GM18517 (cell line): ENCODE measurements around the gene CCL16.
"Not testable (repeated sequence)": the region's sequence is repeated elsewhere in the genome, so short reads cannot be mapped to it uniquely, and the experiment has no call there.

Experiments used
- ATAC-seq: cut with Tn5 transposase; IDR thresholded peaks from one replicate; pipeline ENCODE4 v1.9.1; 2021; ENCODE audit warnings: mild to moderate bottlenecking, moderate library complexity; ENCODE audit not compliant: unreplicated experiment

The CCL16 gene, protein sequence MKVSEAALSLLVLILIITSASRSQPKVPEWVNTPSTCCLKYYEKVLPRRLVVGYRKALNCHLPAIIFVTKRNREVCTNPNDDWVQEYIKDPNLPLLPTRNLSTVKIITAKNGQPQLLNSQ

DNA sequence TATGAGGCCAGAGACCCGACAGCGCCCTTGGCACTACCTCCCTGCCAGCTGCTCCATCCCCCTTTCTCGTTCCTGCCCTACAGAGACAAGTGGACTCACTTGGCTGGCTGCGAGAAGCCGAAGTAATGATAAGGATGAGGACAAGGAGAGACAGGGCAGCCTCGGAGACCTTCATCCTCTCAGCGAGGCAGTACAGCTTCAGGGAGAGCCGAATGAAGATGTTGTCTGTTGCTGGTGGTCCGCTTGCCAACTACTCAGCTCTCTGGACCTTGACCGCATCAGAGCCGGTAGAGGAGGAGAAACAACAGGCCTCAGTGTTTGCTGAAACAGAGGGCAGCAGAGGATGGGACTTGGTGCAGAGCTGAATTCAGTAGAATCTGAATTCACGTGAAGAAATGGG, at the start of gene CCL16:
Gene CCL16, minus strand, starts transcription at position 252 of the 400 bp plus-strand sequence. Its CDS starts 77 bp downstream, at position 175.
- ATAC-seq: no peak

DNA sequence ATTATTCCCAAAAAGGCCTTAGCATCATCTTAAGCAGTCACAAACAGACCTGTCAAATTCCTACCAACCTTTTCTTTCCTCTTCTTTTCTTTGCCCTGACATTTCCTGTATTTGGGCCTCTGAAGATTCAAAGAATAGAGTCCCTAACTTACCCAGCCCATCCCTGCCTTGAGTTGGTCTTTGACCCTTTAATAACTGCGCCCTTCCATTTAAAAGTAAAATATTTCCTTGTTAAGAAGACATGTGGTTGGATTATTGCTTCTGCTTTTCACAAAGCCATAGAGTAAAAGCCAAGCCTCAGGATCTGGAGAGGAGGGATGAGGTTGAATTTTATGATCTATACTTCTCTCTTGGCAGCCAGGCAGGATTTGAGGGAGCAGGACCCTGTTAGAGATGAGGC, 49.7 kb upstream of the CCL16 start:
- no peak for ATAC-seq

DNA sequence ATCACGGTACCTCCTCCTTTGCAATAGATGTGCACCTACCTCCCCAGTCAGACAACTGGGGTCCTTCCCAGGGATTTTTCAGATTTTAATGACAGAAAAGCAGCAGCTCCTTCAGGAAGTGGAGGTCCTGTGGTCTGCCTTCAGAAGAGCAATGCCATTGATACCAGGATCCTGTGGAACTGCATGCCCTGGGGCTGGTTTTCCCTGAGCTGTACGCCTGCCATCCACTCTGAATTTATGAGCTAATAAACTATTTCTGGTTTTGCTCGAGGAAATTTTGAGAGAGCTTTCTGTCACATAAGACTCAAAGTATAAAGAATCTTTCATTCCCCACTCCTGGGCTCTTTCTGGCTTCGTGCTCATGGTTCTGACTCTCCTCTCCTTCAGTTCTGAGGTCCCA, 46.5 kb upstream of the CCL16 start:
- no peak for ATAC-seq

DNA sequence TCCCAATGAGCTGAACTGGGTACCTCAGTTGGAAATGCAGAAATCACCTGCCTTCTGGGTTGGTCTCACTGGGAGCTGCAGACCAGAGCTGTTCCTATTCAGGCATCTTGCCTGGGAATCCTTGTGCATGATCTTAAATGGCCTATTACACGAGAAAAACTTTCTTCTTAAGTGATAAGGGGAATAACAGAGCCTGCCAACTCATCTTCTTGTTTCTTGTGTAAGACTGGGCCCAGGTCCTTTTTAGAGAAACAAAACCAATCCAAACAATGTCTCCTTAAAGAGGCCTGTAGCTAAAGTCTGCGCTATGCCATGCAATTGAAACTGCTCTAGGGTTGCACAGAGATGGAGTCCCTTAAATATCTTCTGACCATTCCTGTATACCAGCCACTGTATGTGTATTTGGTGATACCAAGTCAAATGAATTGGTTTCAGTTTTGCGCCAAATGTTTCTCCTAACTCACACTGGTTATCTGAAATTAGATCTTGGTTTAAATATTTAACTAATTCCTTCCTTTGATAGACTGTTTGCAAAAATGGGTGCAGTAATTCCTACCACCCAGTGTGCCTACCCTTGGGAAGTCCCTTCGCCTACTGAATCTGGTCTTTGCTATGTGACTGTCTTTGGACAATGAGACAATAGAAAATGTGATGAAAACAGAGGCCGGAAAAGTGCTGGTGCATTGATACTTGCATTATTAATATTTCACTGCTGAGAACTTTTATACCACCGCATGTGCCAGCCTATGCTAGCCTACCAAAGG, 43.0 kb upstream of the CCL16 start:
- ATAC-seq: no peak

DNA sequence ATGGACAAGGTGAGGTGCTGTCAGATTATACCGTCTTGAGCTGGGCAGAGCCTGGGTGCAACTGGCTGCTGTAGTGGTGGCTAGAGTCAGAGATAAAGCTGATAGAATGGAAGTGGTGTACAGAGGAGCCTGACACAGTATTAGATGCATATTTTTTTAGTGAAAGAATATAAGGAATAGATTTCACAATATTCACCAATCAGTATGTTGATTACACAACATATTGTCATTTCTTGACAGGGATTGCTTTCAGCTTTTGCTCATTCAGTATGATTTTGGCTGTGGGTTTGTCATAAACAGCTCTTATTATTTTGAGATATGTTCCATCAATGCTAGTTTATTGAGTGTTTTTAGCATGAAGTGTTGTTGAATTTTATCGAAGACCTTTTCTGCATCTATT, 38.1 kb upstream of the CCL16 start:
- no peak for ATAC-seq

DNA sequence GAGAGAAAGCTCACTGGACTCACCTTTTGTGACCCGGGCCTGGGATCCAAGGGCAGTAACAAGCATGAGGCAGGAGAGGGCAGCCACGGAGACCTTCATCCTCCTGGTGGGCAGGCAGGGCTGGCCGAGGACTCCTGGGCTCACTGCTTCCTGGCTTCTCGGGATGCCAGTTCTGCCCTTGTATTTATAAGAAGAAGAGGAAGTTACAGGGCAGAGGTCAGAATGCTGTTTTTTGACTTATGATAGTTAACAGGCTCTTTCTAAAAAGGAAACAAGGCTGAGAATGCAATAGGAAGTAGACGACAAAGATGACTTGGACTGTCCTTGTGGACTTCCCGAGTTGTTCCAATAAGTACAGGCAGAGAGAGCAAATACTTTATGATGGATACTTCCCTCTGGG, 36.5 kb upstream of the CCL16 start, which contains the start of gene CCL23:
Gene CCL23, minus strand, starts transcription at position 174 of the 400 bp plus-strand sequence. Its CDS starts 75 bp downstream, at position 99.
- no peak for ATAC-seq

DNA sequence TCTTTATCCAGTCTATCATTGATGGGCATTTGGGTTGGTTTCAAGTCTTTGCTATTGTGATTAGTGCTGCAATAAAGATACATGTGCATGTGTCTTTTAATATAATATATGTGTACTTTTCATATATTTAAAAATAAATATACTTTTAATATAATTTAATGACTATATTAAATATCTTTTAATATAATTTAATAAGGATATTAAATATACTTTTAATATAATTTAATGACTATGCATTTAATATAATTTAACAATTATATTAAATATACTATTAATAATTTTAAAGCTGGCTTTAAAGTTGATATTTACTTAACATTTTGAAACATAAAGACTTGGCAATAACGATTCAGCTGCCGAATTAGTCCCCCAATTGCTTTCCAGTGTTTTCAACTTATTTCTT, 35.3 kb upstream of the CCL16 start:
- ATAC-seq: no peak

DNA sequence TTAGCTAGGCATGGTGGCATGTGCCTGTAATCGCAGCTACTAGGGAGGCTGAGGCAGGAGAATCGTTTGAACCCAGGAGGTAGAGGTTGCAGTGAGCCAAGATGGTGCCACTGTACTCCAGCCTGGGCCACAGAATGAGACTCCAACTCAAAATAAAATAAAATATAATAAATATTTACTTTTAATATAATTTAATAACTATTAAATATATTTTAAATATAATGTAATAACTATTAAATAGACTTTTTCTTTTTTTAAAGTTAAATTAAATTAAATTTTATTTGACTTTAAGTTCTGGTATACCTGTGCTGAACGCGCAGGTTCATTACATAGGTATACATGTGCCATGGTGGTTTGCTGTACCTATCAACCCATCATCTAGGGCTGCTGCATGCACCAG, 34.6 kb upstream of the CCL16 start:
- ATAC-seq: not testable (repeated sequence)

DNA sequence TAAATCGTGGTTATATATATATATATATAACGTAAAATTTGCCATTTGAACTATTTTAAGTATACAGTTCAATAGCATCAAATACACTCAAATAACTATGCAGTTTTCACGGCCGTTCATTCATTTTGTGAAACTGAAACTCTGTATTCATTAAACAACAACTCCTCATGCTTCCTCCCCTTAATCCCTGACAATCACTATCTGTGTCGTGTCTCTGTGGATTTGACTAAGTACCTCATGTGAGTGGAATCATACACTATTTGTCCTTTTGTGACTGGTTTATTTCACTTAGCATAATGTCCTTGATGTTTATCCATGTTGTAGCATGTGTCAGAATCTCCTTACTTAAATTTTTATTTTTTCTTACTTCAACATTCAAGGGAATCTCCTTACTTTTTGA, 33.6 kb upstream of the CCL16 start:
- no peak for ATAC-seq

DNA sequence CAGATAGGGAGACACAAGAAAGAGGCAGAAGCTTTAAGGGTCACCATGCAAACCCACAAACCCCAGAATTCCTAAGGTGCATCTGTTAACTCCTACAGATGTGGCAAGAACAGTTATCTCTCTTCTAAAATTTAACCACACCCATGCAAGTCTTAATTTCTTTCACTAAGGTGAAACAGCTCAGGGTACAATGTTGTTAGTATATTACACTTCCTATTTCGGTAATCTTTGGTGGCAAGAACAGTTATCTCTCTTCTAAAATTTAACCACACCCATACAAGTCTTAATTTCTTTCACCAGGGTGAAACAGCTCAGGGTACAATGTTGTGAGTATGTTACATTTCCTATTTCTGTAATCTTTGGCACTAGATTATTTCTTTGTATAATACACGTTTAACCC, 29.9 kb upstream of the CCL16 start:
- ATAC-seq: no peak

DNA sequence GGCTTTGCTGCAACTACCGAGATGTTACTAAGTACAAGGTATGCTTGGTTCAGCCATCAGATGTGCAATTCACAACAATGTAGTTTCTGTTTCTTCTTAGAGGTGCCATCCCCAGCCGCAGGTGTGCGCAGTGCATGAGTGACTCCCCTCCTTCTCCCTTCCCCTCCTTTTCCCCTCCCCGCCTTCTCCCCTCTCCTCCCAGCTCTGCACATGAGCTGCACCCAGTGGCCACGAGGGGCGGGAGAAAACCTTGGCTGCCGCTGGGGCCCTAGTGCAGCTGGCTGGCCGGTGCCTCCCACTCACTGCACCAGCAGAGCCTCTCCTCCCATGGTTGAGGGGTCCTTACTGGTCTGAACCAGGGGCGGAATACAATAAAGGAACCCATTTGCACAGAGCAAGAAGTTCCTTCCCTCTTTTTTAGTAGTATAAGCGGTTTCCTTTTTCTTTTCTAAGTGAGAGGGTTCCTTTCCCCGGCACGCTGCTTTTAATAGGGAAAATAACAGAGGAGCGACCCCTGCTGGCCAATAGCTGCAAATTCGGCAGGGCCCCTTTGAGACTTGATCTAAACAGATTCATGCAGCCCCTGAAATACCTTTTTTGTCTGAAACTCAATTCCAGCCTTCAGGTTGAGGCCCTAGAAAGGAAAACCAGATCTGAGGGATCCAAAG, 27.8 kb upstream of the CCL16 start:
- no peak for ATAC-seq

DNA sequence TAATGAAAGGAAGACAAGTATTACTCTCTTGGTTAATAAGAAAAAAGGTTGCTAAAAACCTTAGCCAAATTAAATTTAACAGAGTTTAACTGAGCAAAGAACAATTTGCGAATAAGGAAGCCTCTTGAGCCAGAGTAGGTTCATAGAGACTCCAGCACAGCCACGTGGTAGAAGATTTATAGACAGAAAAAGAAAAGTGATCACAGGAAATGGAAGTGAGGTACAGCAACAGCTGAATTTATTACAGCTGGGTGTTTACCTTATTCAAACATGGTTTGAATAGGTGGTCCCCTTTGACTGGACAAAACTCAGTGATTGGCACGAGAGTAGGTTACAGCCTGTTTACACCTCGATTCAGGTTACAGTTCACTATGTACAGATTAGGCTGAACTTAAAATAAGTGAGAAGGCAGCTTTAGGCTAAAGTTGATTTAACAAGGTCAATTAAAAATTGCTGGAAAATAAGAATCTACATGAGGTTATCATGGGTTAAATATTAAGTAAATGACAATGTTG, 23.4 kb upstream of the CCL16 start:
- ATAC-seq: no peak

DNA sequence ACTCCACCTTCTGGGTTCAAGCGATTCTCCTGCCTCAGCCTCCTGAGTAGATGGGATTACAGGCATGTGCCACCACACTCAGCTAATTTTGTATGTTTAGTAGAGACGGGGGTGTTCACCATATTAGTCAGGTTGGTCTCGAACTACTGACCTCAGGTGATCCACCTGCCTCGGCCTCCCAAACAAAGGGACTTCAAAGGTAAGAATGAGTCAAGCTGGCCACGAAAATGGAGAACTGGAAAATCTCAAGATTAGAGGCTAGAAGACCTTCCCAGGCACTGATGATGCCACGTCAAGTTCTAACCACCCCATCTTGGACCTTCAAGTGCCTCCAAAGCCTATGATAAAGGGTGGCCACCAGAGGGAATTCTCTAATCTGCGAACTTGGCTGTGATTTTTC, 21.3 kb upstream of the CCL16 start:
- no peak for ATAC-seq

DNA sequence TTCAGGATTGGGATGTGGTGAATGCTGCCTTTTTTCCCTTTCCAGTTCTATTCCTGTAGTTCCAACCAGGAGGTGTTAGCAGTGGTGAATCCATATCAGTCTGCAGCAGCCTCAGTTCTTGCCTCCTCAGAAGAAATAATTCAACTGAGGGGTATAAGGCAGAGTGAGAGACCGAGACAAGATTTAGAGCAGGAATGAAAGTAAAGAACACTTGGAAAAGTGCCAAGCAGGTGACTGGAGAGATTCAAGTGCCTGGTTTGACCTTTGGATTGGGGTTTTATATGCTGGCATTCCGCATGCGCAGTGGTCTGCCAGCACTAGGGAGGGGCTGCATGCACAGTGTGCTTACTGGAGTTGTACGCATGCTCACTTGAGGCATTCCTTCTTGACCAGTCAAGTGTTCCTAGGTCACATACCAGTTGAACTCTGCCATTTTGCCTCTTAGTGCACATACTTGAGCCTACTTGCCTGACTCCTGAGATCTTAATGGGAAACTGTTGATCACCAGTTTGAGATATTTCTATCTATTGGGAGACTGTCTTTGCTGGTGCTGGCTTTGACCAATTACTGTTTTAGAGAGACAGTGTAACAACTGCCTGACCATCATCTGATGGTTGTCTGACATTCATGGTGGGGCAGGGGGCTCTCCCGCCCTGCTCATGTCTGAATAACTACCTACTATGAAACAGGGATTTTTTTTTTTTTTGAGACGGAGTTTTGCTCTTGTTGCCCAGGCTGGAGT, 20.7 kb upstream of the CCL16 start:
- no peak for ATAC-seq

DNA sequence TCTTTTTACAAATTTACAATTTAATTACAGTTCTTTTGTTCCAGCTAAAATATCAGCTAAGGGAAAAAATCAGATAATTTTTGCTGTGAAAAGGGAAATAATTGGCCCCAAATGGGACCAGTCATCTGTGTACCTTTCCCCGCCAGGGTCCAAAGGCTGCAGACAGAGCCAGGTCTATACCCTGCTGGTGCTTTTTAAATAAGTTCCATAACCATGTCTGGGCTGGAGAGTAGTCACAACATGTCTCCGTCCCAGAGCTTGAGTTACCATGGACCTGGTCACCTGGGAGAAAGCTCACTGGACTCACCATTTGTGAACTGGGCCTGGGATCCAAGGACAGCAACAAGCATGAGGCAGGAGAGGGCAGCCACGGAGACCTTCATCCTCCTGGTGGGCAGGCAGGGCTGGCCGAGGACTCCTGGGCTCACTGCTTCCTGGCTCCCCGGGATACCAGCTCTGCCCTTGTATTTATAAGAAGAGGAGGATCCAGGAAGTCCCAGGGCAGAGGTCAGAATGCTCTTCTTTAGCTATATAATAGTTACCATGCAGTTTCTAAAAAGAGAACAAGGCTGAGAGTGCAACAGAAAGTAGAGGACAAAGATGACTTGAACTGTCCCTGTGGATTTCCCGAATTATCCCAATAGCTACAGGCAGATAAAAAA, 19.9 kb upstream of the CCL16 start, which contains the start of gene CCL15:
Gene CCL15, minus strand, starts transcription at position 444 of the 662 bp plus-strand sequence. Its CDS starts 61 bp downstream, at position 383.
- ATAC-seq: no peak

DNA sequence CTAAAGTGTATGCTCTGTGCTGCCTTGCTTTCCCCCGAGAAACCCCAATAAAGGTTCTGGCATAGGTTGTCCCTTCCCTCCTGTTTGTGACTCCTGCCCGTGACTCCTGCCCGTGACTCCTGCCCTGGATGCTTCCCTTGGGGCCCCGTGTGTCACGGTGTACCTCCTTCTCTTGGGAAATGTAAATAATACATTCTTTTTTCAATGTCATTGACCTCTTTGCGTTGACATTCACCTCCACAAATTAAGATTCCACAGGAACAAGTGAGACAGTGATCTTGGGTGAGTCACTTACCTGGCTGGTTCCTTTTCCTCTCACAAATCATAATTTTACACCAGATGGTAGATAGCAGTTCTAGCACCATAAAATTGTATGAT, 19.4 kb upstream of the CCL16 start:
- ATAC-seq: no peak

DNA sequence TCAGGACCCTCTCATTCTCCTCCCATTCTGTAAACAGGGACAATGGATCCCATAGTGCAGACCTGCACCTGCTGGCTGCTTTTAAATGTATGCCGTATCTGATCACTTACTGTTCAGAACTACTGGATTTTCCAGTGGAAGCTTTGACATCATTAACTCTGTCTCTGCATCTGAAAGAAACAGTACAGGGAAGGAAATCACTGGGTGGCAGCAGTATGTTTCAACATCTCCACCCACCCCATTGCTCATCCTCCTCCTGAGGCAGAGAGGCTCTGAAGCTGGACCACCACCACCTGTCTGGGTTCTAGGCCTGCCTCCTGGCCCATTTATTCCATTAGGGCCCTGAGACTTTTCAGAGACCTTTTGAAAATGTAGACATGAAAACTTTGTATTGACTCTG, 17.5 kb upstream of the CCL16 start:
- ATAC-seq: no peak

DNA sequence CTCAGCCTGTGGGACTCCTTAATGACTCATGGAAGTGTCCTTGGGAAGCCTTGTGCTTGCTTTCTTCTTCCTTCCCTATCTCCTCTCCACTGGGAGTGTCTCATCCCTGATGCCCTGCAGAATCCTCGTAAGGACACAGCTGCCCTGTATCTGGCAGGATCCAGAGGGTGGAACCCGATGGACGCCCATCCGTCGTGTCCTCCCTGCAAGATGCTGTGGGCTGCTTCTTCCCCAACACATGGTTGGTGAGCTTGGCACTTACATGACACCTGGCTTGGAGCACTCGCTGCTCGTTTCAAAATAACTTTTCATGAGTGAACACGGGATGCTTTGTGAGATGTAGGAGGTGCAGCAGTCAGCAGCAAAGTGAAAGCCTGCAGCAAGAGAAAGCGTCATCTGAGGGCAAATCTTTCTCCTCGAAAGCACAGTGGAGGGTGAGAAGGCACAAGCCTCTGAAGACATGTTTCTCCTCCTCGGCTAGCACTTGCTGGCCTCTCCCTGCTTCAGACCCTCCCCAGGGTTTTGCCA, 16.8 kb upstream of the CCL16 start:
- ATAC-seq: no peak

DNA sequence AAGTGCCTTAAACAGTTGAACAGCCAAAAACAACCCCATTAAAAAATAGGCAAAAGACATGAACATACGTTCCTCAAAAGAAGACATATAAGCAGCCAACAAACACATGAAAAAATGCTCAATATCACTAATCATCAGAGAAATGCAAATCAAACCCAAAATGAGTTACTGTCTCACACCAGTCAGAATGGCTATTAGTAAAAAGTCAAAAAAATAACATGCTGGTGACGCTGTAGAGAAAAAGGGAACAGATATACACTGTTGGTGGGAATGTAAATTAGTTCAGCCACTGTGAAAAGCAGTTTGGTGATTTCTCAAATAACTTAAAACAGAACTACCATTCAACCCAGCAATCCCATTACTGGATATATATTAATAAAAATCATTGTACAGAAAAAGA, 14.0 kb upstream of the CCL16 start:
- not testable (repeated sequence) for ATAC-seq

DNA sequence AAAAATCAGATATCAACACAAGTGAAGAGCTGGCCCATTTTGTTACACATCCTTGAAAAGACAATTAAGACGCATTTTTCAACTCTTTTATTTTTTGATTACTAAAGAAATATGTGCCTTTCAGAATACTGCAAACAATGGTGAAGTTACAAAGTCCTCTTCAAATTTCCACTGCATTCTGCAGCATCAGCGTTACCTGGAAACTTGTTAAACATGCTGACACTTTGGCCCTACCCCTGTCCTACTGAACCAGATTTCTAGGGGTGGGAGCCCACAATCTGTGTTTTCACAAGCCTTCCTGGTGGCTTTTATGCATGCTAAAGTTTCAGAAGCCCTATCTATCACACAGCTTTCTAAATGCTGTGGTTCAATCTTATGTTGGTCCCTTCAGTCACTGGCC, 9.8 kb upstream of the CCL16 start:
- ATAC-seq: no peak
